AG09309 (cell line): ENCODE data around the gene COMT.

Source experiments
- DNase-seq: peaks from one replicate; pipeline ENCODE4 v3.0.0-alpha.2; 2010; ENCODE audit warnings: low read depth
- H3K4me3 ChIP-seq: 2 replicates; pipeline ENCODE4 v1.5.1; 2011; ENCODE audit warnings: mild to moderate bottlenecking, low read depth, low read length, moderate library complexity; ENCODE audit not compliant: control insufficient read depth
- CTCF ChIP-seq: IDR thresholded peaks from 2 replicates; pipeline ENCODE4 v1.5.1; 2011; ENCODE audit warnings: mild to moderate bottlenecking, low read depth, low read length, inconsistent platforms; ENCODE audit not compliant: insufficient read depth, control insufficient read depth; ENCODE audit errors: missing control alignments

Gene COMT

DNA sequence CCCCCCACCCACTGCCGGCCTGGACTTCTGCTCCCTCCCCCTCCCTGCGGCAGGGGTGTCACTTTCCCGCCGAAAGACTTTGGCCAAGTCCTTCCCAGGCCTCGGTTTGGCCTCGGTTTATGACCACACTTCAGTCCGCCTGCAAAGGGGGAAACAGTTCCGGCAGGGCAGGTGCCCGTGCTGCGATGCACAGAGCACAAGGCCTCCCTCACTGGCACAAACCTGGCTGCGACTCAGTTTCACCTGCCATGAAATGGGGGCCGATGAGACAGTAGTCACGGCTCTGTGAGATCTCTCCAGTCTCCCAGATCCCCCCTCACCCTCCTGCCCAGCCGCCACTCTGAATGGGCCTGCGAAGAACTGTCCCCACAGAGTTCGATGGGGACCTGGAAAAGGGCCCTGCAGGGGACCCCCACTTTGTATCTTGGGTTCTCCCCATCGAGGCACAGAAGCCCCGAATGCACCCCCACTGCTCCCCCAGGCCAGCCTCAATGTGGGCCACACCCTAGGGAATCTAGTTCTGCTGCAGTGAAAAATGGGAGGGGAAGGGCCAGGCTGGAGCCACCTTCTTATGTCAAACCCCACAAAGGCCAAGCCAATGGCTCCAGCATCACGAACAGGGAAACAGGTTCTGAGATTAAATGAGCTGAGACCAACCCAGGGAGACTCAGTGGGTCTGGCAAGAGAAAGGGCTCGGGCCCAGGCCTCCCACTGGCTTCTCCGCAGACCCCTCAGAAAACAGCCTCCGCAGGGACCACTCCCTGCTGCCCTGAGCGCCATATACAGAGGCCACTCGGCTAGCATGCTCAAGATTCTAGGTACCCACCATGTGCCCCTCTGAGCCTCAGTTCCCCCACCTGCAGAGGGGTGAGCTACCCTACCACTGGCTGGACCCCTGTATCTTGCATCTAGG, 46.1 kb downstream of the COMT start:
- TF ChIP-seq CTCF: no peak
- no peak overlapping the region for H3K4me3 ChIP-seq
- no peak for DNase-seq

DNA sequence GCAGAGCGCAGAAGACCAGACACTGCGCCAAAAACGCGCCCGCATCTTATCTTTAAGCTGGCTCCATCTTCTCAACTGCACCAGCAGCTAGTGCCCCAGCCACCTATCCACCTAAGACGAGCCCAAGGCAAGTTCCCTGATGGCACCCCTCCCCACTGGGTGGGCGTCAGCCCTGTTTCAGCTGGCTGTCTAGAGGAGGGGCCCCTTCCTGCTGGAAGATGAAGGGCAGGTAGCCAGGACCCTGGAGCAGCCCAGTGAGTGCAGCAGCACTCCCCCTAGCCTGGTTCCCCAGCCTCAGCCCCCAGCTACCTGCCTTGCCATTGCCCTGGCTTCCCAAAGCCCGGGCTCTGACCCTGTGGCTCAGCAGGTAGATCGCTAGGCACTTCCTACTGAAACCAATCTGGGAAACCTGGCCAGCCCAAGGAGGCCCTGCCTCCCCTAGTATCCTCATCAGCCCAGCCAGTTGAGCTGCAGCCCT, 46.8 kb downstream of the COMT start:
- no peak for DNase-seq
- no peak for TF ChIP-seq CTCF

GRCh38 chr22:19988965-19989724, 47.6 kb downstream of the COMT start:
- no peak overlapping the region for H3K4me3 ChIP-seq
- no peak for TF ChIP-seq CTCF
- DNase-seq: no peak

More for the DNA sequence above, 46.8 kb downstream of the COMT start:
- no peak overlapping the region for H3K4me3 ChIP-seq

DNA sequence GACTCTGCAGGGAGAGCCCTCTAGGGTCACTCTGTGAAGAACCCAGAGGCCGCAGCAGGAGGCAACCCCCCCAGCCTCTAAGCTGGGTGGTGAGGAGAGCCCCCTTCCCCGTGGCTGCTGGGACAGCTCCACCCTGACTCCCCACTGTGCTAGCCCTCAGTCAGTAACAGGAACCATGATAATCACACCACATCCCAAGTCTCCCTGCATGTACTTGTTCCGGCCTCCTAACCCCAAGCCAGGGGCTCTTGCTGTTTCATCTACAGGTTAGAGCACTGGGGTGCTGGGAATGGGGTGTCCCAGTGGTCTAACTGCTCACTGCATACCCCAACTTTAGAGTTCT, 48.1 kb downstream of the COMT start:
- no peak overlapping the region for H3K4me3 ChIP-seq
- TF ChIP-seq CTCF: no peak
- no peak for DNase-seq

DNA sequence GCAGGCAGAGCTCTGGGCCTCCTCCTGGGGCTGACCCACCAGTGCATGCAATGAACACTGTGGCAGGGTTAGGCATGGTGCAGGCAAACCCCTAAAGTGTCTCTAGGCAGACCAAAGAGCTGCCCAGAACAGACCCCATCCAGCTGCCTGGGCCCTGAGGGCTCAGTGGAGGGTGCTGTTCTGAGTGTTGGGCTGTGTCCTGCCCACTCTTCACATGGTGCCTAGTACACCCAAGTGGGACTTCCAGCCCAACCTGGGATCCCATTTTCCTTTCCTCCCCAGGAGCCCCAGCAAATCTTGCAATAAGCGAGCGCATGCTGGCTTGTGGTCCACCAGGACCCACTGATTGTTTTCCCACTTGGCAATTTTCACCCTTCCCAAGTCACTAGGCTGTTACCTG, 48.6 kb downstream of the COMT start:
- no peak for DNase-seq
- no peak for TF ChIP-seq CTCF
- no peak overlapping the region for H3K4me3 ChIP-seq

DNA sequence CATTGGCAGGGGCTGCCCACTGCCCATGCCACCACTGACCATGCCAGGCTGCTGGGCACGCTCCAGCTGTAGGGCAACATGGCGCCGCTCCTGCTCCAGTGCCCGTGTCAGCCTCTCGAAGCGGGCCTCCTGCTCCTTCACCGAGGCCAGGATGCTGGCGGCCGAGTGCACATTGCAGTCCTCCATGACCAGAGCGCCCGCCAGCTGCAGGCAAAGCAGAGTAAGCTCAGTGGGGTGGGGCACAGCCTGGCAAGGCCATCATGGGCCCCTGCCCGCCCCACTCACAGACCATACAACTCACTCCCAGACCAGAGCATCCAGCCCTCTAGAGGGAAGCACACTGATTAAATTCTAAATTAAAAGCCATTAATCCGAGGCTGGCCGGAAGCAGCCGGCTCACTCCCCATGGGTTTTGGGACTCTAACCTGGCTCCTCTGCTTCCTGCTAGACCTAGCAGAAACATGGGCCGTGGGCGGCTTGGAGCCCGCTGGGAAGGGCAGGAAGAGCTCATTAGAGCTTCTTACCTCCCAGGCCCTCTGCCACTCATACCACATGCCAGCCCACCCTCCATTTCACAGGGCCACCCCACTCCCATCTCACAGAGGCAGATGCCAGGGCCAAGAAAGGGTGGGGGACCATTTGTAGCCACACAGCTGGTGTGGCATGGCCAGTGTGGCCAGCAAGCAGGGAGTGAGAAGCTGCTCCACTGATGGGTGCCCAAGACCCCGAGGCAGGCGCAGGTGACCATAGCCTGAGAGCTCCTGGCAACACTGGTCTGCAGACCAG, 49.2 kb downstream of the COMT start:
- H3K4me3 ChIP-seq: no peak overlapping the region
- no peak for DNase-seq
- no peak for TF ChIP-seq CTCF
